GM06990 (cell line): ENCODE data around the gene TMEM214.

Source experiments
- DNase-seq: peaks from one replicate; pipeline ENCODE4 v3.0.0-alpha.2; 2011; ENCODE audit not compliant: insufficient read length; ENCODE audit errors: extremely low read depth
- H3K27me3 ChIP-seq: replicated peaks from 2 replicates; pipeline ENCODE4 v1.6.0; 2011; ENCODE audit warnings: low read length; ENCODE audit not compliant: control insufficient read depth, insufficient read depth
- H3K36me3 ChIP-seq: 2 replicates; pipeline ENCODE4 v1.5.1; 2011; ENCODE audit warnings: low read length; ENCODE audit not compliant: control insufficient read depth, insufficient read depth
- H3K4me3 ChIP-seq: replicated peaks from 2 replicates; pipeline ENCODE4 v1.5.1; 2011; ENCODE audit warnings: low read depth, mild to moderate bottlenecking, control low read depth, low read length
- TF ChIP-seq, protein P1 (sequence below): IDR thresholded peaks from 2 replicates; pipeline ENCODE4 v1.5.1; 2011; ENCODE audit warnings: low read length, control low read depth, mild to moderate bottlenecking, inconsistent platforms; ENCODE audit not compliant: insufficient read depth, poor library complexity, severe bottlenecking

The TMEM214 gene

DNA sequence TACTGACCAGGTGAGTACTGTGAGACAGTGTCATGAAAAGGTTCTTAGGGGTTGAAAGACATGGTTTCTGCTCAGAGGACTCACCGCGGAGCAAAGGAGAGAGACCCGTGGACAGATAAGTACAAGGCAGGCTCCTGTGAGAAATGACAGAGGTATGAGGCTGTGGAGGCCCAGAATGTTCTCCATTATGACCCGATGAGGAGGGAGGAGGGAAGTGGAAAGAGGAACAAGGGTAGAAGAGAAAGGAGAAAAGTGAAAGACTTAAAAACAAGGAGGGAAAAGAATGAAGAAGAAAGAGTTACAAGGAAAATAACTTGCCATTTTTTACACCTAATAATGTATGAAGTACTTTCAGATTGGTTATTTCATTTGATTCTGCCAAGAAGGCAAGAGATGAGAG, 32.5 kb upstream of the TMEM214 start:
- Histone ChIP-seq H3K4me3 (no peak overlapping the region), H3K36me3 (no peaks in the 10 kb centered on the region), H3K27me3 (no peaks in the 10 kb centered on the region)
- DNase-seq = no peak
- TF ChIP-seq, protein P1, sequence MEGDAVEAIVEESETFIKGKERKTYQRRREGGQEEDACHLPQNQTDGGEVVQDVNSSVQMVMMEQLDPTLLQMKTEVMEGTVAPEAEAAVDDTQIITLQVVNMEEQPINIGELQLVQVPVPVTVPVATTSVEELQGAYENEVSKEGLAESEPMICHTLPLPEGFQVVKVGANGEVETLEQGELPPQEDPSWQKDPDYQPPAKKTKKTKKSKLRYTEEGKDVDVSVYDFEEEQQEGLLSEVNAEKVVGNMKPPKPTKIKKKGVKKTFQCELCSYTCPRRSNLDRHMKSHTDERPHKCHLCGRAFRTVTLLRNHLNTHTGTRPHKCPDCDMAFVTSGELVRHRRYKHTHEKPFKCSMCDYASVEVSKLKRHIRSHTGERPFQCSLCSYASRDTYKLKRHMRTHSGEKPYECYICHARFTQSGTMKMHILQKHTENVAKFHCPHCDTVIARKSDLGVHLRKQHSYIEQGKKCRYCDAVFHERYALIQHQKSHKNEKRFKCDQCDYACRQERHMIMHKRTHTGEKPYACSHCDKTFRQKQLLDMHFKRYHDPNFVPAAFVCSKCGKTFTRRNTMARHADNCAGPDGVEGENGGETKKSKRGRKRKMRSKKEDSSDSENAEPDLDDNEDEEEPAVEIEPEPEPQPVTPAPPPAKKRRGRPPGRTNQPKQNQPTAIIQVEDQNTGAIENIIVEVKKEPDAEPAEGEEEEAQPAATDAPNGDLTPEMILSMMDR = no peak

DNA sequence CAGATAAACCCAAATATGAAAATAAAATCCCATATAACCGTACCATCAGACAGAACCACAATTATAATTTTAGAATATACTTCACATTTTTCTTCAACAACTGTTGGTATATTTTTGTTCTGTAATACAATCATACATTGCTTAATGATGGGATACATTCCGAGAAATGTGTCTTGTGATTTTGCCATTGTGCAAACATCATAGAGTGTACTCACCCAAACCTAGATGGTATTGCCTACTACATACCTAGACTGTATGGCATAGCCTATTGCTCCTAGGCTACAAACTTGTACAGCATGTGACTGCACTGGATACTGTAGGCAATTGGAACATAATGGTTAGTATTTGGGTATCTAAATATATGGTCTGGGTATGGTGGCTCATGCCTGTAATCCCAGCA, 31.8 kb upstream of the TMEM214 start:
- Histone ChIP-seq H3K36me3 (no peaks in the 10 kb centered on the region), H3K4me3 (no peak overlapping the region), H3K27me3 (no peaks in the 10 kb centered on the region)
- TF ChIP-seq, protein P1 = no peak
- DNase-seq = no peak

DNA sequence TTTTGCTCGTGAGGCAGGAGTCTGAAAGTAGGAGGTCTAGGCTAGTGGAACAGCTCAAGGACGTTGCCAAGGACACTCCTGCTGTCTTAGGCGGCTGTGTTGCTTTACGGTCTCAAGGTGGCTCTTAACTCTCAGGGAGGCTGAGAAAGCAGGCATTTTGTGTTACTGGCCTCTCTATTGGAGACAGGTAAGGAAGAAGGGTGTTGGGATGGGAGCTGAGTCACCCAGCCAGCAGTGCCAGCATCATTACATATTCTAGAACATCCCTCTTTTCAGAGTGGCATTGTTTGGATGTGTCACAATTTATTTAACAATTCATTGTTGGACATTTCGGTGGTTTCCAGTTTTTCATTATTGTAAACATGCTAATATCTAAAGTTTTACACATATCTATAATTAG, 30.8 kb upstream of the TMEM214 start:
- Histone ChIP-seq H3K36me3 (no peaks in the 10 kb centered on the region), H3K27me3 (no peaks in the 10 kb centered on the region), H3K4me3 (no peak overlapping the region)
- DNase-seq = no peak
- TF ChIP-seq, protein P1 = no peak

DNA sequence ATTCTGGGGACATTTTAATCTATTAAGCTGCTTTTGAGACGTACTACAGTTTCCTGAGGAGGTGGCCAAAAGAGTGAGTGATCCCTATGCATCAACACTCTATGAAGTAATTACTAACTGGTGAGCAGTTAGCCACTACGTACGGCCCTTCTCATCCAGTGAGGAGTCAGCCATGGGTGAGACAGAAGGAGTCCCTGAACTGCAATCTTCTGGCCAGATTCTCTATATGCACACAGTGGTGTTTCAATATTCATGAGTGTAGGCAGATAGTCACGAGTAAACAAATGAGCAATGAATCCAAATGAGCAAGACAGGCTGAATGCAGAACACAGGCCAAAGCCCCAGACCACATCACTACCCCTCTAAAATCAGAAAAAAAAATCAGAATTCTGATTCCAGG, 29.8 kb upstream of the TMEM214 start:
- H3K27me3 ChIP-seq = no peaks in the 10 kb centered on the region
- H3K4me3 ChIP-seq = no peak overlapping the region
- TF ChIP-seq, protein P1 = no peak
- no peak for DNase-seq
- no peaks in the 10 kb centered on the region for H3K36me3 ChIP-seq

DNA sequence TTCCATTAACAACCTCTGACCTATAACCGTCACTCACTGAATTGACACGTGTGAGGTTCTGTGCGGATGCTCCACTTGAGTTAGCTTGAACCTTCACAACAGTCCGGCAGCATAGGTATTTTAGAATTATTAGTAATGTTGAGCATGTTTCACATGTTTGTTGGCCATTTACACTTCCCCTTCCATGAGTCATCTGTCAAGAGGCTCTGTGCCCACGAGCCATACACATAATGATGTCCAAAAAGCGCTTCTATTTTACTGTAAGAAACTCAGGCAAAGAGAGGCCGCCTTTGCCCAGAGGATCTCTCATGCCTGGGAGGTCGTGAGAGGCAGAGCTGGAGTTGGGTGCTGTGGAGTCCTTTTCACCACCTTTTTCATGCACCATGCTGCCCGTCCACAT, 28.9 kb upstream of the TMEM214 start:
- no peaks in the 10 kb centered on the region for H3K27me3 ChIP-seq
- H3K4me3 ChIP-seq = no peak overlapping the region
- H3K36me3 ChIP-seq = no peaks in the 10 kb centered on the region
- no peak for DNase-seq
- TF ChIP-seq, protein P1 = no peak
